Endodermal cell (in vitro differentiated cells): ENCODE results near the gene MT1G. TPM values are rescaled to one million over a fixed set of nuclear protein-coding genes. Genes with fewer than 3 reads are reported as not detected.

Experiments
- DNase-seq: peaks from one replicate; pipeline ENCODE4 v3.0.0-alpha.2; 2017
- H3K27ac ChIP-seq: 2 replicates; pipeline ENCODE4 v1.5.1; 2013; ENCODE audit warnings: mild to moderate bottlenecking, low read depth, low read length, moderate library complexity
- H3K27me3 ChIP-seq: 2 replicates; pipeline ENCODE4 v1.6.1; 2013; ENCODE audit warnings: mild to moderate bottlenecking, low read length, moderate library complexity; ENCODE audit not compliant: insufficient read depth, control insufficient read depth, poor library complexity, severe bottlenecking
- H3K36me3 ChIP-seq: 2 replicates; pipeline ENCODE4 v1.7.0; 2013; ENCODE audit warnings: mild to moderate bottlenecking, low read length, moderate library complexity; ENCODE audit not compliant: control insufficient read depth, insufficient read depth
- H3K4me1 ChIP-seq: one replicate; pipeline ENCODE4 v1.7.0; 2013; ENCODE audit warnings: low read length; ENCODE audit not compliant: control insufficient read depth, insufficient read depth
- H3K4me3 ChIP-seq: 2 replicates; pipeline ENCODE4 v1.5.1; 2013; ENCODE audit warnings: mild to moderate bottlenecking, low read length, moderate library complexity
- H3K9ac ChIP-seq: 2 replicates; pipeline ENCODE4 v1.6.1; 2013; ENCODE audit warnings: mild to moderate bottlenecking, low read length, moderate library complexity; ENCODE audit not compliant: poor library complexity, severe bottlenecking; ENCODE audit errors: extremely low read depth
- H3K9me3 ChIP-seq: 2 replicates; pipeline ENCODE4 v1.6.1; 2013; ENCODE audit warnings: mild to moderate bottlenecking, low read length, moderate library complexity; ENCODE audit not compliant: control insufficient read depth
- H3K27ac Mint-ChIP-seq: 2 replicates; pipeline ENCODE4 v1.8.0; 2020; ENCODE audit warnings: mixed read lengths
- H3K27me3 Mint-ChIP-seq: 2 replicates; pipeline ENCODE4 v1.8.0; 2021; ENCODE audit warnings: mild to moderate bottlenecking, mixed read lengths; ENCODE audit not compliant: insufficient read depth
- H3K36me3 Mint-ChIP-seq: 2 replicates; pipeline ENCODE4 v1.8.0; 2020; ENCODE audit warnings: low read depth, mixed read lengths
- H3K4me1 Mint-ChIP-seq: 2 replicates; pipeline ENCODE4 v1.8.0; 2020; ENCODE audit warnings: mixed read lengths
- H3K4me3 Mint-ChIP-seq: 2 replicates; pipeline ENCODE4 v1.8.0; 2020; ENCODE audit warnings: mild to moderate bottlenecking, moderate library complexity, mixed read lengths
- H3K9me3 Mint-ChIP-seq: 2 replicates; pipeline ENCODE4 v1.8.0; 2020; ENCODE audit warnings: mild to moderate bottlenecking, mixed read lengths
- CTCF ChIP-seq: fragments of 200-600 bp; sonication (generic); conservative IDR thresholded peaks from 2 replicates; pipeline ENCODE4 v1.5.0; 2021; ENCODE audit warnings: antibody characterized with exemption, mild to moderate bottlenecking
- WGBS, 2 experiments: methylation state at CpG; one replicate each; pipeline versions ENCODE4 v1.1.5 to v1.1.7; 2013; ENCODE audit warnings: missing lambda C conversion rate in 2 of 2, mixed read lengths in 1 of 2; ENCODE audit not compliant: insufficient coverage in 1 of 2, insufficient read length in 1 of 2; 5-methylcytosine and 5-hydroxymethylcytosine counted together
- total RNA-seq, 2 donors: library from RNA; stranded (reverse); fragmentation: NEBNext Ultra II Directional in 1 of 2; extraction: Animal tissue kit (Norgen Biotek cat#: 25700) in 1 of 2; gene quantifications; 2 replicates in 1 of 2; 3 replicates in 1 of 2; pipeline ENCODE4 v1.2.1, GENCODE V29; 2021

The MT1G gene
- total RNA-seq, 2 donors from 2014 or later = 7.8 TPM; not detected in 1

GRCh38 chr16:56643833-56644232 is 24.0 kb downstream of the MT1G start:
- H3K27me3 ChIP-seq = peaks cover 100% of the 10 kb centered on the region
- peak overlapping the region; percentile 46 for H3K4me3 Mint-ChIP-seq
- no peaks in the 10 kb centered on the region for H3K36me3 ChIP-seq
- no peak for TF ChIP-seq CTCF
- peak overlapping the region; percentile 31 for H3K4me3 ChIP-seq
- no peak overlapping the region for H3K9ac ChIP-seq
- H3K27ac ChIP-seq = no peak overlapping the region
- no peaks in the 10 kb centered on the region for H3K4me1 ChIP-seq
- WGBS, 2 experiments = 56 to 100% methylated on average over 1 to 5 of the region's 5 CpGs
- H3K27me3 Mint-ChIP-seq = peaks cover 100% of the 10 kb centered on the region
- no peaks in the 10 kb centered on the region for H3K9me3 ChIP-seq
- no peak overlapping the region for H3K27ac Mint-ChIP-seq
- no peaks in the 10 kb centered on the region for H3K9me3 Mint-ChIP-seq
- H3K4me1 Mint-ChIP-seq = peaks cover 10% of the 10 kb centered on the region
- no peak for DNase-seq
- no peaks in the 10 kb centered on the region for H3K36me3 Mint-ChIP-seq

GRCh38 chr16:56643080-56643778 is 24.6 kb downstream of the MT1G start:
- H3K27me3 Mint-ChIP-seq = peaks cover 100% of the 10 kb centered on the region
- no peaks in the 10 kb centered on the region for H3K9me3 Mint-ChIP-seq
- peak; percentile 75 for TF ChIP-seq CTCF
- H3K27me3 ChIP-seq = peaks cover 100% of the 10 kb centered on the region
- H3K9me3 ChIP-seq = no peaks in the 10 kb centered on the region
- no peaks in the 10 kb centered on the region for H3K4me1 ChIP-seq
- peak overlapping the region; percentile 31 for H3K4me3 ChIP-seq
- no peak overlapping the region for H3K27ac Mint-ChIP-seq
- no peaks in the 10 kb centered on the region for H3K36me3 ChIP-seq
- no peak overlapping the region for H3K9ac ChIP-seq
- H3K27ac ChIP-seq = no peak overlapping the region
- WGBS, 2 experiments = 7 to 9% methylated on average over 21 to 42 of the region's 42 CpGs
- H3K4me1 Mint-ChIP-seq = peaks cover 10% of the 10 kb centered on the region
- H3K36me3 Mint-ChIP-seq = no peaks in the 10 kb centered on the region
- peak overlapping the region; percentile 46 for H3K4me3 Mint-ChIP-seq
- DNase-seq = peak; percentile 89

GRCh38 chr16:56641166-56641565 is 26.7 kb downstream of the MT1G start:
- H3K9me3 Mint-ChIP-seq = no peaks in the 10 kb centered on the region
- H3K9ac ChIP-seq = no peak overlapping the region
- no peaks in the 10 kb centered on the region for H3K4me1 ChIP-seq
- no peaks in the 10 kb centered on the region for H3K36me3 ChIP-seq
- H3K9me3 ChIP-seq = no peaks in the 10 kb centered on the region
- no peak for DNase-seq
- 84 to 86% methylated on average over 2 of the region's 2 CpGs for WGBS, 2 experiments
- peaks cover 100% of the 10 kb centered on the region for H3K27me3 Mint-ChIP-seq
- no peak for TF ChIP-seq CTCF
- no peak overlapping the region for H3K4me3 Mint-ChIP-seq
- peaks cover 16% of the 10 kb centered on the region for H3K4me1 Mint-ChIP-seq
- peaks cover 100% of the 10 kb centered on the region for H3K27me3 ChIP-seq
- no peak overlapping the region for H3K27ac Mint-ChIP-seq
- no peak overlapping the region for H3K27ac ChIP-seq
- H3K4me3 ChIP-seq = no peak overlapping the region
- H3K36me3 Mint-ChIP-seq = no peaks in the 10 kb centered on the region
